ENCODE data around the gene MIOS.

The MIOS gene

GRCh38 chr7:7639421-7639820 lies 72.7 kb downstream of the MIOS start:
- TF ChIP-seq EZH2 (IDR thresholded peaks at IDR 0.05; ENCODE audit: borderline replicate concordance, low read length) (no peak), CTCF (IDR thresholded peaks at IDR 0.05; ENCODE audit: low read length) (no peak)
- Histone ChIP-seq H3K9me3 (ENCODE audit: low read length) (no peaks in the 10 kb centered on the region), H3K4me2 (ENCODE audit: low read length) (peak overlapping the region; percentile 82), H3F3A (ENCODE audit: insufficient read depth, low read length) (no peaks in the 10 kb centered on the region), H2AFZ (ENCODE audit: low read length) (no peak overlapping the region), H3K4me1 (ENCODE audit: insufficient read depth, low read length, severe bottlenecking) (peaks cover 30% of the 10 kb centered on the region), H3K79me2 (ENCODE audit: insufficient read depth, low read length) (peaks cover 24% of the 10 kb centered on the region), H4K20me1 (ENCODE audit: insufficient read depth, low read length) (no peaks in the 10 kb centered on the region), H3K27ac (ENCODE audit: low read depth, low read length, poor library complexity, severe bottlenecking) (peak overlapping the region; percentile 74), H3K36me3 (ENCODE audit: insufficient read depth, low read length) (peaks cover 25% of the 10 kb centered on the region), H3K27me3 (ENCODE audit: insufficient read depth, low read length) (no peaks in the 10 kb centered on the region), H3K4me3 (ENCODE audit: low read depth, low read length, poor library complexity, severe bottlenecking) (peak overlapping the region; percentile 92), H3K9me2 (ENCODE audit: low read depth, low read length) (no peaks in the 10 kb centered on the region), H3K9ac (ENCODE audit: low read length) (peak overlapping the region; percentile 87)

GRCh38 chr7:7639847-7640220 lies 73.2 kb downstream of the MIOS start:
- no peak overlapping the region for H2AFZ ChIP-seq (ENCODE audit: low read length)
- peak overlapping the region; percentile 74 for H3K27ac ChIP-seq (ENCODE audit: low read depth, low read length, poor library complexity, severe bottlenecking)
- H3F3A ChIP-seq (ENCODE audit: insufficient read depth, low read length) = no peaks in the 10 kb centered on the region
- H3K9me3 ChIP-seq (ENCODE audit: low read length) = no peaks in the 10 kb centered on the region
- no peaks in the 10 kb centered on the region for H3K9me2 ChIP-seq (ENCODE audit: low read depth, low read length)
- peak overlapping the region; percentile 92 for H3K4me3 ChIP-seq (ENCODE audit: low read depth, low read length, poor library complexity, severe bottlenecking)
- TF ChIP-seq EZH2 (IDR thresholded peaks at IDR 0.05; ENCODE audit: borderline replicate concordance, low read length) = no peak
- TF ChIP-seq CTCF (IDR thresholded peaks at IDR 0.05; ENCODE audit: low read length) = no peak
- peak overlapping the region; percentile 87 for H3K9ac ChIP-seq (ENCODE audit: low read length)
- H4K20me1 ChIP-seq (ENCODE audit: insufficient read depth, low read length) = no peaks in the 10 kb centered on the region
- H3K4me1 ChIP-seq (ENCODE audit: insufficient read depth, low read length, severe bottlenecking) = peaks cover 30% of the 10 kb centered on the region
- H3K36me3 ChIP-seq (ENCODE audit: insufficient read depth, low read length) = peaks cover 25% of the 10 kb centered on the region
- peak overlapping the region; percentile 82 for H3K4me2 ChIP-seq (ENCODE audit: low read length)
- H3K79me2 ChIP-seq (ENCODE audit: insufficient read depth, low read length) = peaks cover 24% of the 10 kb centered on the region
- H3K27me3 ChIP-seq (ENCODE audit: insufficient read depth, low read length) = no peaks in the 10 kb centered on the region

GRCh38 chr7:7640221-7641128 lies 73.8 kb downstream of the MIOS start, which contains the start of gene UMAD1:
Gene UMAD1 (plus strand): TSS chr7:7640752. CDS start chr7:7673372, 32,620 bp downstream.
- Histone ChIP-seq H3K27ac (ENCODE audit: low read depth, low read length, poor library complexity, severe bottlenecking) (peak within 1 kb of the TSS; percentile 80), H3K9me2 (ENCODE audit: low read depth, low read length) (no peaks in the 10 kb centered on the region), H3K4me1 (ENCODE audit: insufficient read depth, low read length, severe bottlenecking) (peaks cover 30% of the 10 kb centered on the region), H3K36me3 (ENCODE audit: insufficient read depth, low read length) (peaks cover 28% of the 10 kb centered on the region), H3F3A (ENCODE audit: insufficient read depth, low read length) (no peaks in the 10 kb centered on the region), H3K9me3 (ENCODE audit: low read length) (no peaks in the 10 kb centered on the region), H3K79me2 (ENCODE audit: insufficient read depth, low read length) (peaks cover 24% of the 10 kb centered on the region), H3K4me2 (ENCODE audit: low read length) (peak within 1 kb of the TSS; percentile 87), H4K20me1 (ENCODE audit: insufficient read depth, low read length) (no peaks in the 10 kb centered on the region), H3K9ac (ENCODE audit: low read length) (peak within 1 kb of the TSS; percentile 87), H2AFZ (ENCODE audit: low read length) (no peak within 1 kb of the TSS), H3K27me3 (ENCODE audit: insufficient read depth, low read length) (no peaks in the 10 kb centered on the region), H3K4me3 (ENCODE audit: low read depth, low read length, poor library complexity, severe bottlenecking) (peak within 1 kb of the TSS; percentile 92)
- no peak for TF ChIP-seq CTCF (IDR thresholded peaks at IDR 0.05; ENCODE audit: low read length)
- TF ChIP-seq EZH2 (IDR thresholded peaks at IDR 0.05; ENCODE audit: borderline replicate concordance, low read length) = no peak
